Right lung (tissue), 5 donors: ENCODE data around the gene SOX10. TPM values are rescaled to one million over a fixed set of nuclear protein-coding genes. Genes with fewer than 3 reads are reported as not detected.
"Not testable (repeated sequence)": the region's sequence is repeated elsewhere in the genome, so short reads cannot be mapped to it uniquely, and the experiment has no call there.

Experiments
- DNase-seq, 2 donors: peaks; one replicate each; pipeline ENCODE4 v3.0.0-alpha.2; 2013
- polyA plus RNA-seq, 5 donors: library from polyadenylated mRNA; unstranded; fragments of 120-200 nt; gene quantifications; one replicate each; pipeline versions ENCODE4 v1.2.1 to v1.2.3, GENCODE V29; 2013; ENCODE audit warnings: inconsistent platforms in 1 of 5, low replicate concordance in 1 of 5; ENCODE audit not compliant: insufficient read length in 5 of 5, insufficient read depth in 1 of 5

Gene SOX10
- polyA plus RNA-seq, 5 donors: 0.48 to 1.2 (median 0.53) TPM

DNA sequence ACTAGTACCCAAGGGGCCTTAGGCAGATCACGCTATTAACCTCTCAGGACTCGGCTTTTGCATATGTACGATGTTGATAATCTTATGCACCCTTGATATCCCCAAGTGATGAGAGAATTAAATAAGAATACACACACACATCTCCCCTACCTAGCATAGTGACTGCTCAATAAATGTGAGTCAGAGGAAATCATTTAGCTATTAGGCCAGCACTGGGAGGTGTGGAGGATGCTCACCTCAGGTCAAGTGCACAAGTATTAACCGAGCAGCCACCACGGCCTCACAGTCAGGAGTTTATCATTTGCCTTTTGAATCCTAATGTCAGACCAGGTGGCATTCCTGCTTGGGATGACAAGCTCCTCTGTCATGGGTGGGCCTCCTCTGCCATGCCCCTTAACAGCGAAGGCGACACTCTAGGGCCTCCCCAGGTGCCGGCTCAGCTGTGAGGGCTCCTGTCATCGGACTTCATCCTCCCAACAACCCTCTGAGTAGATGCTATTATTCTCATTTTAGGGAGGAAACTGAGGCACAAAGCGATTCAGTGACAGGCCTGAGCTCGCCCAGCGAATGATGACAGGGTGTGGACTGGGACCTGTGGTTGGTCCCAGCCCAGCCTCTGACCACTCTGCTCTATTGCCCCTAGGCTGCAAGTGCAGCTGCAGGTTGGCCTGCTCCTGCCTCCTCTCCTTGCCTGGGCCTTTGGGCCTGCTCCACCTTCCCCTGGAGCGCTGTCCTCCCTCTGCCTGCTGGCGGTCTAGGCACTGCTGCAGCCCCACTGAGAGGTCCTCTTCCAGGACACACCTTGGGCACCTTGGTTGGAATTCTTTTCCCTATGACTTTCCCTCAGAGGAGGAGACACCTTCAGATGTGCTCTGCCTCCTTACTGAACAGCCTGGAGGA is 5.0 kb upstream of the SOX10 start:
- no peak for DNase-seq

DNA sequence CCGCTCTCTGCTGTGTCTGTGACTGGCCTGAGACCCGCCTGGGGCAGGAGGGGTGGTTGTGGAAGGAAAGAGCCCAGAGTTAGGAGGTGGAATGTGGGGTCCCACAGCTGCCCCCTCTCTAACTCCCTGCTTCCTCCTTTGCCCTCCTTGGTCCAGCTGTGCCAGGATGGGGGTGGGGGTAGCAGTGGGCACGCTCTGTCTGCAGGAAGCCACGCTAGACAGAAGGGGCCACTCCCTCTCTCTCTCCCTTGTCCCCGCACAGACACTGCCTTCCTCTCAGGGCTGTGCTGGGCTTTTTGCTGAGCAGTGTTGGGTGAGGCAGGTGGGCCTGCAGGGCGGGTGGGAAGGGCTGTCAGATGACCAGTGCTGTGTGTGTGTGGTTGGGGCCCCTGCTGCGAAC is 2.0 kb upstream of the SOX10 start:
- DNase-seq: no peak

DNA sequence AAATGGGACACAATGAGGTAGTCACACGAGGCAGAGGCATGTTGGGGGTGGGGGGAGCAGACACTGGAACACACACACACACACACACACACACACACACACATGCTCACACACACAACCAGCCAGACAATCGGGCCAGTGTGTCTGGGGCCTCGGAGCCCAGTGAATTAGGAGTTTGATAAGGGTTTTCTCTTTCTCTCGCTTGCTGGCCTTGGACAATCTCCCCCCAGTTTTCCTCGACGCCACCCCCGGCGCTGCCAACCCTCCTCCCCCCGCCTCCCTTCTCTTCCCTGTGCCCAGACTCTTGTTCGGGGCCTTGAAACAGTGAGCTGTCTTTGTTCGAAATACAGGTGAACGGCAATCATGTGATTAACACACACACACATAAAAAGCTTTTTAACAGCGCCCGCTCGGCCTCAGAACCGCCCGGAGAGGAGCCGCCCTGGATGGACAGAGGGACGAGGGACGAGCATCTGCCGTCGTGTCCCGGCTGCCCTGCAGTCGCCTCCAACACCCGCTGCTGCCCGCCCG is 1.5 kb upstream of the SOX10 start:
- no peak for DNase-seq

DNA sequence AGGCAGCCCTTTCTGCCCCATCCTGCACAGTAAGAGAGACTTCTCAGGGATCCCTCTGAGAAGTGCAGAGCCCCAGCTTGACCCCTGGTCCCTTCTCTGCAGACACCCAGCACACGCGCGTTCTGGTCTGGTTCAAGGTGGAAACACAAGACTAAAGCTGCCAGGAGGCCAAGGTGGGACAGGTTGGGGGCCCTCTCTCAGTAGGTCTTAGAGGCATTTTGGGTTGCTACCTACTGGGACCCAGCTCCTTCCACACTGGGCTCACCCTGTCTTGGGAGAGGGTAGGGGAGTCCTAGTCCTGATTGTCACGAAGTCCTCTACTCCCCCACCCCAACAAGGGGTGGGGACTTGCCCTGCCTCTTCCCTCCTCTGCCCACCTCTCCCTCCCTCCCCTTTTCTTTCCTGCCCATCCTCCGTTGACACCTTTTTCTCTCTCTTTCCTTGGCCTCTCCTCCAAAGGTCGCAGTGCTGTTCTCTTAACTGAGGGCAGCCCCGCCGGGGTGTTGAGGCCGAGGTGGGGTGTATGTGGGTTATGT is 763 bp upstream of the SOX10 start:
- no peak for DNase-seq

DNA sequence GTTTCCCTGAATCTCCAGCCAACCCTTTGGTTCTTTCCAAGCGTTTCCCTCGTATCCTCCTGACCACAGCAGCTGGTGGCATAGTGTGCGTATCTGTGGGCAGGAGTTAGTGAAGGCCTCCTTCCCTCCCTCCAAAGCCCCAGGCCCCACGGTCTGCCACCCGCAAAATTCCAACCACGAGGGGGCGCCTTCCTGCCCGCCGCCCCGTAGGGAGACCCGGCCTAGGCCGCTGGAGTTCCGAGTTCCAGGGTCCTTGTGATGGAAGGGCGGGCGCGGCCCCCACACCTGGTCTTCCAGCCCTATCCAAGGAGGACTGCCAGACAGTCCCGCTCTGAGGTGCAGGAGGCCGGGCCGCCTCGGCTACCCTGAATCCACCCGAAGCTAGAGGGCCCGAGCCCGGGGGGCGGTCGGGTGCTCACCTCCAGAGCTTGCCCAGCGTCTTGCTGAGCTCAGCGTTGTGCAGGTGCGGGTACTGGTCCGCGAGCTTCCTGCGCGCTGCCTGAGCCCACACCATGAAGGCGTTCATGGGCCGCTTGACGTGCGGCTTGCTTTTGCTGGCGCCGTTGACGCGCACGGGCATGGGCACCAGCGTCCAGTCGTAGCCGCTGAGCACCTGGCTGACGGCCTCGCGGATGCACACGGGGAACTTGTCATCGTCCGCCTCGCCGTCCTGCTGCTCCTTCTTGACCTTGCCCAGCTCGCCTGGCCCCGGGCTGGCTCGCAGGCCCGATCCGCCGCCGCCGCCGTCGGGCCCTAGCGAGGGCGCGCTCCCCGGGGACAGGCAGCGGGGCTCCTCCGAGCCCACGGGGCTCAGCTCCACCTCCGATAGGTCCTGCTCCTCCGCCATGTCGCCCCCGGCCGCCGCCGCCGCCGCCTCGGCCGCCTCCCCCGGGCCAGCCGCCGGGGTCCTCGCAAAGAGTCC is 1.2 kb downstream of the SOX10 start:
- no peak for DNase-seq

DNA sequence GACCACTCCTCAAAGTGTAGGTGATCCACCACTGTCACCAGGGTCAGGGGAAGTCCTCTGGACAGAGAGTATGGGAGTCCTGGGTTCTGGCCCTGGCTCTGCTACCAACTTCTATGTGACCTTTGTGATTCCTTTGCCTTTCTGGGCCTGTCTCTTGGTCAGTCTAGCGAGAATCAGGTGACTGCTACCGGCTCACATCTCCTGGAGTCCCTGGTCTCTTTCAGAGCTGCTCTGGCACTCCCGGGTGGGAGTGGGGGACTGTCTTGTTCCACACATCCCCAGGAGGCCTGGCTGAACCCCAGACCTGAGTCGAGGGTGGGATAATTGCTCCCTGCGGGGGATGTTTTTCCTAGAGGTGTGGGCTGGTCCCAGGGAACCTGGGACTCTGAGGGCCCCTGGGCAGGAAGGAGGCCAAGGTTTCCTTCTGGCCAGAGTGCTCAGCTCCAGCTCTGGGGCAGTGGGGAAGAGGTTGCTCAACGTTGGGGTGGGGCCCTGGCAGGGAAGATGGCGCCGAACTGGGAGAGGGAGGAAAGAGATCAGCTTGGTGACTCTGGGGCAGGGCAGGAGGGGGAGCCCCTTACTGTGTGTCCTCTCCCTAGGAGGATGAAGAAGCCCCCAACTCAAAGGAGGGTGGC is 2.1 kb downstream of the SOX10 start:
- no peak for DNase-seq

DNA sequence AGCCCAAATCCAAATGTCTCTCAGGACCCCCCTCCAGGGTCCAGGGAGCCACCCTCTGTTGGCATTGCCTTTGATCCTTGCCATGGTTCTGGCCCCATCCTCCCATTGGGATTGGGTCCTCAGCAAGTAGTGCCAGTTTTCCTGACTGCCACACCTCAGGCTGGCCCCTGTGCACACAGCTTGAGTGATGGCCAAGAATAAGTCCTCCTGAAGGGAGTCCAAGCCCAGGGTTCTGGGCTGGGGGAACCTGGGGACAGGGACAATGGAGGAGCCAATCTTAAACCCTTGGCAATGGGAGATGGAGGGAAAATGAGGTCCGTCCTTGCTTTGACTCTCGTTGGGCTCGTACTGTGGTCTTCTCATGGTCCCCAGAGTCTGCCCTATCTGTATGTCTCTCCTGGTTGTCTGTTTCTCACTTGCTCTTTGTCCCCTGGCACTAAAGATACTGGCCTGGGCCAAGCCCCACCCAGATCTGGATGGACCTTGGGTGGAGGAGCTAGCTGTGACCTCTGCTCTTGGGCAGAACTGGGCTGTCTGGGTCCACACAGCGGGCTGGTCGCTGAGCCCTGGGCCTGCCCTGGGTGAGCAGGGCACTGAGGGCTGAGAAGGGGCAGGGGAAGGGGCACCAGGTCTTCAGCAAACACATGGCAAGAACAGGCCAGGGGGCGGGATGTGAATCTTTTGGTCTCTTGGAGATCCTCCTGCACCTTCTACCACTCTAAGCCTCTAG is 2.9 kb downstream of the SOX10 start:
- no peak for DNase-seq

DNA sequence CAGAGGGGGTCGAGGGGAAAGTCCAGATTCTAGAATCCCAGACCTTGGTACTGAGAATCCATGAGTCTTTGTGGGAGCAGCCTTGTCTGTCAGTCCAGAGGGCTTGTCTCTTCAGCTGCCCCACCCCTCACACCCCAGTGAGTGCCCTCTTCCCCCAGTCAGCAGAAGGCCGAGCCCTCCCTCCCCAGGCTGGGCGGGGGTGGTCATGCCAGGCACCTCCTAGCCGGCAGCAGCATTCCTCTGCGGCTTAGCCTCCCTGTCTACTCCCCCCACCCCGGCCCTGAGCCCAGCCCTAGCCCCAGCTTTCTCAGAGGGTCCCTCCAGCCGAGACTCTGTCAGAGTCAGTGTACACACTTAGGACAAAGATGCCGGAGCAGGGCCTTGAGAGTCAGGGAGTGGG is 4.6 kb downstream of the SOX10 start:
- no peak for DNase-seq

DNA sequence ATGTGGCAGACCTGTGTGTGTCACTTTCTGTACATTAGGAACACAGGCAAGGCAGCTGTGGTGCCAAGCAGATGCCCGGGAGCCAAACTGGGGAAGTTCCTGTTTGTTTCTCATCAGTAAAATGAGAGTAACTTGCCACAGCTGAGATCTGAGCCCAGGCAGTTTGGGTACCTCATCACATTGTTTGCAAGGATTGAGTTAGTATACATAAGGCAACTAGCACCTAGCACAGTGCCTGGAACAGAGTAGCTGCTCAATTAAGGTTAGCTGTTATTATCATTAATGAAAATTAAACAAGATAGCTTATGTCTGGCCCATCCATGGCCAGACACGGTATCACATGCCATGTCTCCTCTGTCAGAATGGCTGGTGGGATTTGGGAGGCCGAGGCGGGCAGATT is 7.8 kb downstream of the SOX10 start:
- no peak for DNase-seq

DNA sequence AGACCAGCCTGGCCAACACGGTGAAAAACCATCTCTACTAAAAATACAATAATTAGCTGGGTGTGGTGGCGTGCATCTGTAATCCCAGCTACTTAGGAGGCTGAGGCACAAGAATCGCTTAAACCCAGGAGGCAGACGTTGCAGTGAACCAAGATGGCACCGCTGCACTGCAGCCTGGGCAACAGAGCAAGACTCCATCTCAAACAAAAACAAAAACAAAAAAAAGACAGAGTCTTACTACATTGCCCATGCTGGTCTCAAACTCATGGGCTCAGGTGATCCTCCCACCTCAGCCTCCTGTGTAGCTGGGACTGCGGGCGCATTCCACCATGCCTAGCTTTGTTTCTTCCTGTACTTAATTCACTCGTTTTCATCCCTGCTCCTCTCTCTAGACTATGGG is 8.3 kb downstream of the SOX10 start:
- not testable (repeated sequence) for DNase-seq

DNA sequence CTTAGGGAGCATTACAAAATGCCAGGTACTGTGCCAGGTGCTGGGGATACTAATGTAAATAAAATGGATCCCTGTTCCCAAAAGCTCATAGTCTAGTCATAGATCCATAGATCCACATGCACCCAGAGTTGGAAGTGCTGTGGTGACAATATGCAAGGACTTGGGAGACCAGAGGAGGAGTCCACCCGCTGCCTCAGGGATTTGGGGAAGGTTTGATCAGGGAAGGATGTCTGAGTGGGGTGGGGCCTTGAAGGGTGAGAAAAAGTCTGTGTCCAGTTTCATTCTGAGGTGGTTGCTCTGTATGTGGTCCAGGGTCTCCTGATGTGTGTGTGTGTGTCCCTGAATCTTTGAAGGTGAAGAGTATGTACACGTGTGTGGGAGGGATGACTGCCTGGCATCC is 9.2 kb downstream of the SOX10 start:
- DNase-seq: no peak

DNA sequence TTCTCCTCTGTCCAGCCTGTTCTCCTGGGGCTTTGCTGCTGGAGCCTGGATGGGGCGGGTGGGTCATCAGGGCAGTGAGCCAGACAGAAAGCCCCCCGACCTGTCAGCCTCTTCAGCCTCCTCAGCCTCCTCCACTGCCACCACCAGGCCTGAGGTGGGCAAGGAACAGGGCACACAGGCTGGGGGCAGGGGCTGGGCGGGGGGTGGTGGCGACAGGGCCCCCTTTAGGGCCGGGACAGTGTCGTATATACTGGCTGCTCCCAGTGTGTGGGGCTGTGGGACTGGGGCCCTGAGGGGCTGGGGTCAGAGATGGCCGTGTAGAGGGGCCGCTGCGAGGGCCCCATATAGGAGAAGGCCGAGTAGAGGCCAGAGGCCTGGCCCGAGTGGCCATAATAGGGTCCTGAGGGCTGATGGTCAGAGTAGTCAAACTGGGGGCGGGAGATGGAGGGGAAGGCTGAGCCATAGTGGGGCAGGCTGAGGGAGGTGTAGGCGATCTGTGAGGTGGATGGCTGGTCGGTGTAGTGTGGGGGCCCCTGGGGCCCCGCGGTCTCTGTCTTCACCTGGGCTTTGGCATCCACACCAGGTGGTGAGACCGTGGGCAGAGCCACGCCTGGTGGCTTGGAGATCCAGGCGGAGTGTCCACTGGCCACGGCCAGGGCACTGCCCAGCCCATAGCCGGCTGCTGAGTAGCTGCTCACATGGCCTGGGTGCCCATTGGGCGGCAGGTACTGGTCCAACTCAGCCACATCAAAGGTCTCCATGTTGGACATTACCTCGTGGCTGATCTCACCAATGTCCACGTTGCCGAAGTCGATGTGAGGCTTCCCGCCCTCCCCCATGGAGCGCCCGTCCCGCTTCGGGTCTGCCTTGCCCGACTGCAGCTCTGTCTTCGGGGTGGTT is 10.8 kb downstream of the SOX10 start:
- DNase-seq: no peak

DNA sequence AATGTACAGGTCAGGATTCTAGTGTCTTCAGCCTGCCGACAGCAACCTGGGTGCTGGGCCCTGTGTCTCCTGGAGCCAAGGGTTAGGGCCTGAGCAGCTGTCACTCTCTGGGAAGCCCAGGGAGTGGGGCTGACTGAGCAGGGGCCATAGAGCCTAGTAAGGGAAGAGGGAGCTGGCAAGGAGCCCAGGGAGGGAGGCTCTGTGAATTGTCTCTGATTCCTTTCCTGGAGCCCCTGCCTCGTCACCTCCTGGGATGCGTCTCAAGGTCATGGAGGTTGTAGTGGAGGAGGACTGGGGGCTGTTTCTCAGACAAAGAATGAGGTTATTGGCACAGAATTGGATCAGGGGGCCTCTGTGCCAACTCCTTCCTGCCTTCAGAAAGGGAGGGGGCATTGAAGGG is 11.8 kb downstream of the SOX10 start:
- no peak for DNase-seq

DNA sequence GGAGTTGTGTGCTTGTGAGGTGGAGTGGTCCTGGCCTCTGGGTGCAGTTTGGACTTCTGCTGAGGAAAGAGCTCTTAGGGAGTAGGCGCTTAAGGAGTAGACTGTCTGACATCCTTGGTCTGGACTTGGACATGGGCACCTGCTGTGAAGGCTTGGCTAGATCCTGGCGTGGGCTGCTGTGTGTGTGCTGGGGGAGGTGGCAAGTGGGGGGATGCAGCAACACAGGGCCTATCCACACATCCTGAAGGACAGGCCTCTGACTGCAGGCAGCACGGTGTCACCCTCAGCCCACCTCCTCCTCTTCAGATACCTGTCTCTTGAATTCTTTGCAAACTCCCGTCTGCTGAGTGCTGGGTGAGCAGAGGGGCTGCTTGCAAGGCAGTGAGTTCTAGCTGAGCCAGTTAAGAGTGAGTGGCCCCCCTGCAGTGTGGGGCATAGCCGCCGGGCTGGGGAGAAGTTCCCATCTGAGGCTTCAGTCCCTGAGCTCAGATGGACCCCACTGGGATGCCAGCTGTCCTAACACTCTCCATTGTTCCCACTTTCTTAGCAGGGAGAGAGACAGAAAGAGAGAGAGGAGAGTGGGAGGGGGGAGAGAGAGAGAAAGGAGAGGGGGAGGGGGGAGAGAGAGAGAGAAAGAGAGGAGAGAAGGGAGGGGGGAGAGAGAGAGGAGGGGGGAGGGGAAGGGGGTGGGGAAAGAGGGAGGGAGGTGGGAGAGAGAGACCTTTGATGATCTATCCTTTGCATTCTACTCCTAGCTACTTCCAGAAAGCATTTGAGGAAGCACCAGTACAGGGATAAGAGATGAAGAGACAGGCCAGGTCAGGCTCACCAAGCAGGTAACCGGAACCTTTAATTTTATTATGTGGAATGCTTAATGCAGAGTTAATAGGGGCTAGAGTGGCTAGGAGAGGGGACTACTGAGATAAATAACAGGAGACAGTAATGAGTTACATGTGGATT is 12.6 kb downstream of the SOX10 start:
- no peak for DNase-seq

DNA sequence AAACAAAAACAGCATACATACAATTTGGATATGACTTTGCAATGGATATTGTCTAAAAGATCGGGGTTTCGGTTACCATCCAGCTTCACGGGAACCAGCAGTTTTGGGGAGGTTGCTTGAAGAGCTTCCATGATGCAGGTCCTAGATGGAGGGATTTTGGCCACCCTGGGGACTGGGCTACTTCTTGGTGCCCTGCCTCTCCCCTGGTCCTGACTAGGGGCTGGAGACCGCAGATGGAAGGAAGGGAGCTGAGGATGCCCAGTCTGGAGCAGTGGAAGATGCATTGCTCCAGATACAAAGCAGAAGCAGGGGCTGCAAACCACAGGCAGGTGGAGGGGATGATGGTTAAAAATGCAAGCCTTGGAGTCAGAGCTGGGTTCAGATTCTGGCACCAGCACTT is 13.5 kb downstream of the SOX10 start:
- DNase-seq: no peak

DNA sequence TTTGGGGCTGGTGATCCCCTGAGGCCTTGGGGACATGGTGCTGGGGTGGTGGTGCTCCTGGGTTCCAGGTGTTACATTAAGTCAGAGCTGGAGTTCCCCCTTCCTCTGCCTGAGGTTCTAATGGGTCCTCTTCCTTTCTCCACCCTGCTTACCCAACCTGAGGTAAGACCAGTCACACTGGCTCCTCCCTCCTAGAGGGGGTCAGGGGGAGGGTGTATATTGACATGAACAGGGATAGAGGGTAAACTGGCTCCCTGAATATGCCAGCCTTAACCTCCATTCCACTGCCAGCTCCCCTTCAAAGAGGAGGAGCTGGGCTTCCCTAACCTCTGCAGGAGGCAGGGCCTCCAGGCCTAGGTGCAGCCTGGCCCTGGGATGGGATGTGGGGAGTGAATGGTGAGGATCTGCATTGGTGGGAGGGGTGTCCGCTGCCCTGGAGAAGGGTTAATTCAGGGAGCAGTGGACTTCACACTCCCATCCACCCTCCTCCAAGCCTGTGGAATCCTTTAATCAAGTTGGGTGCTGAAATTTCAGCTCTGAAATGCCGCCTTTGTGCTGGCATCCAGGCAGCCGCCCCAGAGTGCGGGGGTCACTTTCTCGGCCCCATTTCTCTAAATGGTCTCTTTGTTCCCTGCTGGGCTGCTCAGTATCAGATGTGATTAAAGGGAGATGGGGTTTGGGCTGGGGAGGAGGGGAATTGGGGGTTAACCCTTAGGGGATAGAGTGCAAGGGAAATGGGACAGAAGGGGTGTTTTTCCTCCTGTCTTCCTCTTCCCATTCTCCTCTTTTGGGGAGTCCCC is 15.7 kb downstream of the SOX10 start:
- no peak for DNase-seq

DNA sequence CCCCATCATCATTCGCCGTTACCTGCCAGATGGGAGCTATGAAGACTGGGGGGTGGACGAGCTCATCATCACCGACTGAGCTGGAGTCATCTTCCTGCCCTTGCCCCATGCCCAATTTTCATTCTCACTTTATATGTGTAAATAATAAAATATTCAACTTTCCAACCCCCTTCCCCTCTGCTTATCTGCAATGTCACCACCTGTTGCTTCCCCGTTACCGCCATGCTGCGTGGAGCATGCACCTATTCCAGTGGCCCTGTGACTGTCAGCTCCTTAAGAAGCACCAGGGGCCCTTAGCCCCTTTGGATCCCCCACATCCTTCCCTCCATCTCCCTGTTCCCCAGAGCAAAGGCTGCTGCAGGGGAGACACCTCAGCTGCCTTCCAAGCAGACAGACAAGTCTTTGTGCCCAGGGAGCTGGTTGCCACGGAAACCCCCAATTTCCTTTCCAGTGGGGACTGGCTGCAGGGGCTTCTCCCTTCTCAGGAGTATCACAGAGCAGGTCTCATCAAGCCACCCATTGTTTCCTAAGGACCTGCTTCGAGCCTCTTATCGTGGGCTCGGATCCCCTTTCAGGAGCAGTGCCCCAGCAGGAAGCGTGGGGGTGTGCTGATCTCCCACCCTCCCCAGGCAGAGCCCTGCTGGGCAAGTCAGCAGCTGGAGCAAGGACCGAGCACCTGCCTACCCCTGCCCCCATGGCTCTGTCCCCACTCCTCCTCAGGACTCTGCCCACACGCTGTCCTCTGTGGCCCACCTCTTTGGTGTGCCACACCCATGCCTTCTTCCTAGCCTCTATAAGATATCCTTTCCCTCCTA is 16.5 kb downstream of the SOX10 start:
- no peak for DNase-seq
